GM06990 (cell line): ENCODE data around the gene PTPRE.

ENCODE experiments used
- DNase-seq: peaks from one replicate; pipeline ENCODE4 v3.0.0-alpha.2; 2011; ENCODE audit not compliant: insufficient read length; ENCODE audit errors: extremely low read depth
- H3K27me3 ChIP-seq: replicated peaks from 2 replicates; pipeline ENCODE4 v1.6.0; 2011; ENCODE audit warnings: low read length; ENCODE audit not compliant: control insufficient read depth, insufficient read depth
- H3K36me3 ChIP-seq: 2 replicates; pipeline ENCODE4 v1.5.1; 2011; ENCODE audit warnings: low read length; ENCODE audit not compliant: control insufficient read depth, insufficient read depth
- H3K4me3 ChIP-seq: replicated peaks from 2 replicates; pipeline ENCODE4 v1.5.1; 2011; ENCODE audit warnings: low read depth, mild to moderate bottlenecking, control low read depth, low read length
- CTCF ChIP-seq: IDR thresholded peaks from 2 replicates; pipeline ENCODE4 v1.5.1; 2011; ENCODE audit warnings: low read length, control low read depth, mild to moderate bottlenecking, inconsistent platforms; ENCODE audit not compliant: insufficient read depth, poor library complexity, severe bottlenecking

Gene PTPRE

DNA sequence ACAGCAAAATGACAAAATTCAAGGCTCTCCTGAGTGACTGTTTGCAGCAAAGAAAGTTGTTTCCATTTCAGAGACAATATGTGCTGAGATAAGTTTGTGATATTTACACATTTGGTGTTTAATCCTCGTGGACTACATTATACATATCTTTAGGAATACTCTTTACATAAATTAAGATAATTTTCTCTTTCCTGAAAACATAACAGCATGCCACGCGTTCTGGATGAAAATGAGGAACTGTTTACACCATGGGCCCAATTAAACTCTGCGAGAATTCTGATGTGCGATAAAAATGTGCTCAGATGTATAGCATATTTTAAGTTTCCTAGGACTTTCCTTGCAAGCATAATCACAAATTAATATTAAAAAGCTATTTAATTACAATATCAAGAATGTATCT is 26.4 kb downstream of the PTPRE start:
- DNase-seq = no peak
- H3K36me3 ChIP-seq = no peaks in the 10 kb centered on the region
- H3K4me3 ChIP-seq = no peak overlapping the region
- no peaks in the 10 kb centered on the region; the same call in 1 of the 2 replicates for H3K27me3 ChIP-seq
- TF ChIP-seq CTCF = no peak

- Histone ChIP-seq H3K4me3 (no peak overlapping the region), H3K27me3 (no peaks in the 10 kb centered on the region; the same call in 1 of the 2 replicates), H3K36me3 (no peaks in the 10 kb centered on the region)
- TF ChIP-seq CTCF = no peak
- no peak for DNase-seq
Observed at GRCh38 chr10:127934383-127934782, 27.5 kb downstream of the PTPRE start.

DNA sequence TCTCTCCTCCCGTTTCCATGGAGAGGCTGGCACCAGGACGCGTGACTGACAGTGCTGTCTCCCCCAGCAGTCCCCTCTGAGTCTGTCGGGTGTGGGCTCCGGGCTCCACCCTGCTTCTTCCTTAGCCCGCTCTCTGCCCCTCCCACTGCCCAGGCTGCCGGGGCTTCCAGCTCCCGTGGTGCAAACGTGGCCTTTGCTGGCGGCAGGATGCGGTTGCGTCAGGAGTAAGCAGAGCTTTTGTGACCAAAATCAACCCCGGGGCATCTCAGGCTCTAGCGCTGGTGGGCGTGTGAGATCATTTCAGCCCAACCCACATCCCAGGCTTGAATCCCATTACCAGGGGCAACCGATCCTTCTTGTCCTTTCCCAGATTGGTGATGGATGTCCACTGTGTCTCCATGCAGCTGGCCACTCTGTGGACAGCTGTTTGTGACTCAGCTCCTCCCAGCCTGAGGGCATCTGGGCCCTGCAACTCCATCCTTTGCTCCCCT is 28.2 kb downstream of the PTPRE start:
- Histone ChIP-seq H3K36me3 (no peaks in the 10 kb centered on the region), H3K27me3 (no peaks in the 10 kb centered on the region; the same call in 1 of the 2 replicates), H3K4me3 (no peak overlapping the region)
- TF ChIP-seq CTCF = no peak
- DNase-seq = no peak

DNA sequence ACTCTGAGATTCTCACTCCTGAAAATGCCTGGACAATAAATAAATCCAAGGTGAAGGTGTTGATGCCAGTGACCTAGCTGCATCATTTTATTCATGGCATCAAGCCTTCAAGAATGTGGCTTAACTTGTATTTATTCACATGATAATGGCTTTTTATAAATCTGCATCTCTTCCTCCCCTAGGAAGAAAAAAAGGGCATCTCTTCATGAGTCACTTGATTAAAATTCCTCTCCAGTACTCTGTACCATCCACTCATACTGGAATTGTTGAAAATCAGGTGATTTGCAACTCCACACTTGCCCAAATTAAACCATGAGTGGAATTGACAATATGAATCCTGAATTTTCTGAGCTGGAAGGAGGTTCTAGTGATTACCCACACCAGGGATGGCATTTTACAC is 30.2 kb downstream of the PTPRE start:
- Histone ChIP-seq H3K36me3 (no peaks in the 10 kb centered on the region), H3K27me3 (no peaks in the 10 kb centered on the region; the same call in 1 of the 2 replicates), H3K4me3 (no peak overlapping the region)
- DNase-seq = no peak
- no peak for TF ChIP-seq CTCF

GRCh38 chr10:127937915-127938463 is 31.1 kb downstream of the PTPRE start:
- no peaks in the 10 kb centered on the region for H3K36me3 ChIP-seq
- DNase-seq = no peak
- no peak for TF ChIP-seq CTCF
- no peak overlapping the region for H3K4me3 ChIP-seq
- no peaks in the 10 kb centered on the region; the same call in 1 of the 2 replicates for H3K27me3 ChIP-seq
